ENCODE measurements around the gene TSPAN16. TPM values are rescaled to one million over a fixed set of nuclear protein-coding genes. Genes with fewer than 3 reads are reported as not detected.

The TSPAN16 gene
- total RNA-seq, 2 donors from 2014 or later: not detected

GRCh38 chr19:11323601-11324078, 27.7 kb downstream of the TSPAN16 start:
- no peak overlapping the region for H3K4me3 ChIP-seq
- DNase-seq (no peak), ATAC-seq (peak; percentile 3)
- 54 to 64% methylated on average over 3 to 5 of the region's 5 CpGs for WGBS, 2 donors
- intact Hi-C loops (cut with DNase I): no loop called here
- TF ChIP-seq CTCF (IDR thresholded peaks at IDR 0.05): no peak
- TF ChIP-seq POLR2A (IDR thresholded peaks at IDR 0.05): no peak
- no peaks in the 10 kb centered on the region for H3K9me3 ChIP-seq
- peak overlapping the region in 3 of 4 donors; percentile 58 to 70 (median 68) for H3K27ac ChIP-seq
- H3K36me3 ChIP-seq (replicated peaks in 1 of 2; ENCODE audit: insufficient read depth in 1 of 2, low read depth in 2 of 2): peaks cover 0 to 16% of the 10 kb centered on the region in 2 donors
- H3K27me3 ChIP-seq: no peaks in the 10 kb centered on the region
- H3K4me1 ChIP-seq: peaks cover 28% of the 10 kb centered on the region

- intact Hi-C loops (cut with DNase I): no loop called here
- ATAC-seq: peak; percentile 79
Measured at GRCh38 chr19:11324079-11324661, 28.2 kb downstream of the TSPAN16 start.

GRCh38 chr19:11324748-11325389, 28.9 kb downstream of the TSPAN16 start:
- Histone ChIP-seq H3K4me1 (peaks cover 28% of the 10 kb centered on the region), H3K27ac (peak overlapping the region in 2 of 4 donors; percentile 68 to 70), H3K9me3 (no peaks in the 10 kb centered on the region), H3K36me3 (replicated peaks in 1 of 2; ENCODE audit: insufficient read depth in 1 of 2, low read depth in 2 of 2) (peaks cover 0 to 24% of the 10 kb centered on the region in 2 donors), H3K27me3 (no peaks in the 10 kb centered on the region), H3K4me3 (no peak overlapping the region)
- no peak for TF ChIP-seq POLR2A (IDR thresholded peaks at IDR 0.05)
- no peak for TF ChIP-seq CTCF (IDR thresholded peaks at IDR 0.05)
- no peak for DNase-seq
- intact Hi-C loops (cut with DNase I): no loop called here
- WGBS, 2 donors: 61 to 76% methylated on average over 7 to 13 of the region's 17 CpGs
- ATAC-seq: no peak

More at GRCh38 chr19:11324079-11324661, 28.2 kb downstream of the TSPAN16 start:
- H3K4me3 ChIP-seq: no peak overlapping the region
- DNase-seq: peak; percentile 56 to 84 (median 74)
- 35 to 42% methylated on average over 7 to 10 of the region's 10 CpGs for WGBS, 2 donors
- H3K36me3 ChIP-seq (replicated peaks in 1 of 2; ENCODE audit: insufficient read depth in 1 of 2, low read depth in 2 of 2): peaks cover 0 to 19% of the 10 kb centered on the region in 2 donors
- no peaks in the 10 kb centered on the region for H3K9me3 ChIP-seq
- peaks cover 28% of the 10 kb centered on the region for H3K4me1 ChIP-seq
- no peaks in the 10 kb centered on the region for H3K27me3 ChIP-seq
- TF ChIP-seq CTCF (IDR thresholded peaks at IDR 0.05) (no peak), POLR2A (IDR thresholded peaks at IDR 0.05) (peak in 1 of 3 donors; percentile 7)
- peak overlapping the region in 3 of 4 donors; percentile 58 to 70 (median 68) for H3K27ac ChIP-seq

- Histone ChIP-seq H3K4me3 (no peak overlapping the region), H3K36me3 (replicated peaks in 1 of 2; ENCODE audit: insufficient read depth in 1 of 2, low read depth in 2 of 2) (peaks cover 0 to 24% of the 10 kb centered on the region in 2 donors), H3K4me1 (peaks cover 28% of the 10 kb centered on the region), H3K9me3 (no peaks in the 10 kb centered on the region), H3K27ac (no peak overlapping the region), H3K27me3 (no peaks in the 10 kb centered on the region)
- ATAC-seq: no peak
- TF ChIP-seq CTCF (IDR thresholded peaks at IDR 0.05) (no peak), POLR2A (IDR thresholded peaks at IDR 0.05) (no peak)
- DNase-seq: no peak
- intact Hi-C loops (cut with DNase I): no loop called here
- WGBS, 2 donors: 92 to 97% methylated on average over 7 of the region's 7 CpGs
Measured at GRCh38 chr19:11325544-11325943, 29.6 kb downstream of the TSPAN16 start.
